ENCODE results near the gene SEC11A. TPM values are rescaled to one million over a fixed set of nuclear protein-coding genes. Genes with fewer than 3 reads are reported as not detected.

The SEC11A gene
- total RNA-seq, 1 donor from 2014 or later, result 115 TPM

DNA sequence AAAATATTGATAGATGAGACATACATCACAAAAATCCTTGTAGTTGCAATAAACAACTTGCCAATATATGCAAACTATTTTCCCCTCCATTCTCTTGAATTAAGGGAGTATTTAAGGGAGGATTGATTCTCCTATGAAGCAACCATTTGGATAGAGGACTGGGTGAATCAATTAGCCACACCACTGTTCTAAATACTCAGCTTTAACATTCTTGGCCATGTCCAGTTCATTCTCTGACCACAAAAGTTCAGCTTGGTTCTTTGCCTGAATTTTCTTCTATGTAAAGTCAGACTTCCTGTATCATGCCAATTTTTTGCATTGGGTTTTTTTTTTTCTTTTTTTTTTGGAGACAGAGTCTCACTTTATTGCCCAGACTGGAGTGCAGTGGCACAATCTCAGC lies 15.8 kb upstream of the SEC11A start:
- Mint-ChIP-seq H3K4me3 (ENCODE audit: low read depth) (no peak overlapping the region), H3K27me3 (ENCODE audit: low read depth) (no peaks in the 10 kb centered on the region), H3K36me3 (ENCODE audit: low read depth) (no peaks in the 10 kb centered on the region), H3K4me1 (ENCODE audit: low read depth) (peaks cover 41% of the 10 kb centered on the region), H3K27ac (no peak overlapping the region), H3K9me3 (no peaks in the 10 kb centered on the region)
- intact Hi-C loops (cut with micrococcal nuclease), result no loop called here
- no peak for DNase-seq (ENCODE audit: low spot score)

DNA sequence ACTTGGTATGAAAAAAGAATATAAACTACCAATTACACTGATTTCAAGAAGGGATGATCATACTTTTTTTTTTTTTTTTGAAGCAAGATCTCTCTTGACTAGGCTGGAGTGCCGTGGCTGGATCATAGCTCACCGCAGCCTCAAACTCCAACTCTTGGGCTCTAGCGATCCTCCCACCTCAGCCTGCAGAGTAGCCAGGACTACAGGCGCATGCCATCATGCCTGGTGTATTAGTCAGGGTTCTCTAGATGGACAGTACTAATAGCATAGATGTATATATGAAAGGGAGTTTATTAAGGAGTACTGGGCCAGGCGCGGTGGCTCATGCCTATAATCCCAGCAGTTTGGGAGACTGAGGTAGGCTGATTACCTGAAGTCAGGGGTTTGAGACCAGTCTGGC lies 11.5 kb upstream of the SEC11A start:
- no peaks in the 10 kb centered on the region for H3K36me3 Mint-ChIP-seq (ENCODE audit: low read depth)
- H3K9me3 Mint-ChIP-seq, result no peaks in the 10 kb centered on the region
- intact Hi-C loops (cut with micrococcal nuclease), result no loop called here
- no peak overlapping the region for H3K27ac Mint-ChIP-seq
- no peaks in the 10 kb centered on the region for H3K27me3 Mint-ChIP-seq (ENCODE audit: low read depth)
- DNase-seq (ENCODE audit: low spot score), result no peak
- H3K4me1 Mint-ChIP-seq (ENCODE audit: low read depth), result peaks cover 30% of the 10 kb centered on the region
- no peak overlapping the region for H3K4me3 Mint-ChIP-seq (ENCODE audit: low read depth)

DNA sequence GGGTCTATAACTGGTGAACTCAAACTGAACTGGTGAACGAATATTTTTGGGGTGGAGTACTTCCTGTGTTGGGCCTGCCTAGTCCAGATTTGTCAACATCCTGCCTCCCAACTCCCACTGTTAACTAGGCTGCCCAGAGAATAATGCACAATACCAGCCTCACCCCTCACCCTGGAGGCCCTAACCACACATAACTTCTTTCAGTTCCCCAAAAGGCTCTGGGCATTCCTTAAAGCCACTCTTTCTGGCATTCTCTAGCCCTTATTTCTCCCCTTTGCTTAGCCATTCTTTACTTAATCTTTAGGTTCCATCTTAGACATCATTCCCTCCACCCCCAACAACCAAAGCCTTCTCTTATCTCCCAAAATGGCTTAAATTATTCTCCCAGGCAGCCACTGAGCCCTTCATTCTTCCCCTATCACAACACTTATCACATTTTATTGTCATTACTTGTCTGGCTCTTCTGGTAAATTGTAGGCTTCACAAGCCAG lies 9.1 kb upstream of the SEC11A start:
- H3K27me3 Mint-ChIP-seq (ENCODE audit: low read depth), result no peaks in the 10 kb centered on the region
- DNase-seq (ENCODE audit: low spot score), result no peak
- H3K4me3 Mint-ChIP-seq (ENCODE audit: low read depth), result no peak overlapping the region
- H3K4me1 Mint-ChIP-seq (ENCODE audit: low read depth), result peaks cover 34% of the 10 kb centered on the region
- intact Hi-C loops (cut with micrococcal nuclease), result no loop called here
- H3K27ac Mint-ChIP-seq, result peak overlapping the region; percentile 80
- no peaks in the 10 kb centered on the region for H3K9me3 Mint-ChIP-seq
- no peaks in the 10 kb centered on the region for H3K36me3 Mint-ChIP-seq (ENCODE audit: low read depth)

DNA sequence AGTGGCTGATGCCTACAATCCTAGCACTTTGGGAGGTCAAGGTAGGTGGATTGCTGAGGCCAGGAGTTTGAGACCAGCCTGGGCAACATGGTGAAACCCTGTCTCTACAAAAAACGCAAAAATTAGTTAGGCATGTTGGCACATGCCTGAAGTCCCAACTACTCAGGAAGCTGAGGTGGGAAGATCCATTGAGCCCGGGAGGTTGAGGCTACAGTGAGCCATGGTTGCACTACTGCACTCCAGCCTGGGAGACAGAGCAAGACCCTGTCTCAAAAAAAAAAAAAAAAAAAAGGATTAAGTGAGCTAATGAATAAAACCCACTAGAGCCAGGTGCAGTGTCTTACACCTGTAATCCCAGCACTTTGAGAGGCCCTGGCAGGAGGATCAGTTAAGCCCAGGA lies 6.7 kb upstream of the SEC11A start:
- Mint-ChIP-seq H3K36me3 (ENCODE audit: low read depth) (no peaks in the 10 kb centered on the region), H3K9me3 (no peaks in the 10 kb centered on the region), H3K27ac (no peak overlapping the region), H3K27me3 (ENCODE audit: low read depth) (no peaks in the 10 kb centered on the region), H3K4me1 (ENCODE audit: low read depth) (peaks cover 25% of the 10 kb centered on the region), H3K4me3 (ENCODE audit: low read depth) (no peak overlapping the region)
- DNase-seq (ENCODE audit: low spot score), result no peak
- intact Hi-C loops (cut with micrococcal nuclease), result no loop called here

DNA sequence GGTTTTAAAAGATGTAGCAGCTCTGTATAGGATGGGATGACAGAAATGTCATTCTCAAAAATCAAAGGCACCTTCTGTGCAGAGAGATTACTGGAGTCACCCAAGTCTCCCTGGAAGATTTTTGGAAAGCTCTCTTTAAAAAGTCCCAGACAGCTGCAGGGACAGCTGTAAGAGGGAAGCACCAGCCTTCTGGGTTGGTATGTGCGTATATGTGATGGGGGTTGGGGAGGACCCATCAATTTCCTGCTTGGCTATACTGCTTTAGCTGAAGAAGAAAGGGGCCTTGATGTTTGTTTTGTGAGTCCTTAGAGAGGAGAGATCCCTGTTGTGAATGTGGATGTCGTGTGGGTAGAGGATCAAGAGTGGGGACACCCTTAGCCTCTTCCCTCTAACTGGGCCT lies 5.4 kb upstream of the SEC11A start:
- intact Hi-C loops (cut with micrococcal nuclease), result no loop called here
- Mint-ChIP-seq H3K9me3 (no peaks in the 10 kb centered on the region), H3K27me3 (ENCODE audit: low read depth) (no peaks in the 10 kb centered on the region), H3K4me3 (ENCODE audit: low read depth) (no peak overlapping the region), H3K4me1 (ENCODE audit: low read depth) (peaks cover 30% of the 10 kb centered on the region), H3K27ac (no peak overlapping the region), H3K36me3 (ENCODE audit: low read depth) (no peaks in the 10 kb centered on the region)
- DNase-seq (ENCODE audit: low spot score), result no peak

DNA sequence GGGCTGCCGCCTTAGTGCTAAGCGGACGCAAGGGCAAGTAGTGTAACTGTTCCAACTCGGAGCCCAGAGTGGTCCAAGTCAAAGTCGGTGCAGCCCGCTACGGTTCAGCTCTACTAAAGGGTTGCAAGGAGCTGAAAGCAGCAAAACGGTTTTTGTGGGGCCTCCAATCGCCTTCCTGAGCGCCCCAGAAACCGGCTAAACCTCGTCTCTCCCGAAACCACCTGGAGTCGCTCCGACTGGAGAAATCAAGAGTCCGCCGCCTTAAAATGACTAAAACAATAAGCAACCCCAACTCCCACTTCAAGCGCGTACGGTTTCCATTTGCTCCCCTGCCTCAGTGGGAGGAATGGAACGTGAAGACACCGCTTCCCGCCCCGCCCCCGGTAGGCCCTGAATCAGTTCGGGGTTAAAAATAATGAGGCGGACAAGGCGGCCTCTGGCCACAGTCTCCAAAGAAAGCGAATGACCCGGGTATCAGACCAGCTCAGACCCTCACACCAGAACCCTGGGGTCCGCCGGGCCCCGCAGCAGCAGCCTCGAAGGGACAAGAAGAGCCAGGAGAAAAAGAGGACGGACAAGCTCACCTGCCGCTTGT lies 401 bp downstream of the SEC11A start:
- H3K27me3 Mint-ChIP-seq (ENCODE audit: low read depth), result no peaks in the 10 kb centered on the region
- H3K4me1 Mint-ChIP-seq (ENCODE audit: low read depth), result peaks cover 29% of the 10 kb centered on the region
- peak; percentile 31 for DNase-seq (ENCODE audit: low spot score)
- H3K4me3 Mint-ChIP-seq (ENCODE audit: low read depth), result peak overlapping the region; percentile 92
- H3K27ac Mint-ChIP-seq, result peak overlapping the region; percentile 89
- intact Hi-C loops (cut with micrococcal nuclease), result loop anchor here (1.0 kb wide), 5 partner anchors 14 to 61 kb away; partner anchors contain the start of gene WDR73
- H3K36me3 Mint-ChIP-seq (ENCODE audit: low read depth), result peaks cover 33% of the 10 kb centered on the region
- H3K9me3 Mint-ChIP-seq, result no peaks in the 10 kb centered on the region

DNA sequence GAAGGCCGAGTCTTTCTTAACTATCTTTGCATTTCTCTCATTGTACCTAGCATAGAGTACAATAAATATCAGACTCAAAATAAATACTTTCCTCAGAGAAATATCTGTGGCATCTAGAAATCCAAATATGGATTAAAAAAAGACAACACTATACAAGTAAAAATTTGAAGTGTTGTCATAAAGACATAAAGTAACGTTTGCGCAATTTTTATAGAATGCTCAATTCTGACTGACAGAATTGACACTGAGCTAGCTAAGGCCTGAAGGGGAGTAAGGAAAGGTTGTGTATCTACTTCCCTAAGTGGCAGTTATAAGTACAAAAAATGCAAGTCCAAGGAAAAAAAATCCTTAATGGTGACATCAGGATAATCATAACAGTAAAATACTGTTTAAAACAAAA lies 1.1 kb downstream of the SEC11A start:
- intact Hi-C loops (cut with micrococcal nuclease), result loop anchor here (1.0 kb wide), 1 partner anchor 61 kb away; the partner anchor contains the start of gene WDR73
- peak overlapping the region; percentile 92 for H3K4me3 Mint-ChIP-seq (ENCODE audit: low read depth)
- peaks cover 29% of the 10 kb centered on the region for H3K4me1 Mint-ChIP-seq (ENCODE audit: low read depth)
- no peaks in the 10 kb centered on the region for H3K27me3 Mint-ChIP-seq (ENCODE audit: low read depth)
- H3K36me3 Mint-ChIP-seq (ENCODE audit: low read depth), result peaks cover 33% of the 10 kb centered on the region
- no peaks in the 10 kb centered on the region for H3K9me3 Mint-ChIP-seq
- peak overlapping the region; percentile 89 for H3K27ac Mint-ChIP-seq
- no peak for DNase-seq (ENCODE audit: low spot score)

DNA sequence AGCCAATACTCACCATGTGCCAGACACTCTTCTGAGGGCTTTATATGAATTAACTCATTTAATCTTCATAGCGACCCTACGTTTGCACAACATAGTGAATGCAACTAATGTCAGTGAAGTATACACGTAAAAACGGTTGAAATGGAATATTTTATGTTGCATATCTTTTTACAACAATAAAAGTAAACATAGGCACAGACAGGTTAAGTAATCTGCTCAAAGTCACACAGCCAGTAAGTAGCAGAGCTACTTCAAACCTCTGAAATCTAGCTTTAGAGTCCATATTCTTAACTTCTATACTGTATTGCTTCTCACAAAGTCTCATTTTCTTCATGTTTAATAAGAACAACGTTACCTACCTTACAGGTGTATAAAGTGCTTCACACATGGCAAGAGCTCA lies 1.6 kb downstream of the SEC11A start:
- Mint-ChIP-seq H3K36me3 (ENCODE audit: low read depth) (peaks cover 33% of the 10 kb centered on the region), H3K27ac (peak overlapping the region; percentile 50), H3K4me3 (ENCODE audit: low read depth) (peak overlapping the region; percentile 92), H3K4me1 (ENCODE audit: low read depth) (peaks cover 29% of the 10 kb centered on the region), H3K9me3 (no peaks in the 10 kb centered on the region), H3K27me3 (ENCODE audit: low read depth) (no peaks in the 10 kb centered on the region)
- intact Hi-C loops (cut with micrococcal nuclease), result no loop called here
- DNase-seq (ENCODE audit: low spot score), result no peak

DNA sequence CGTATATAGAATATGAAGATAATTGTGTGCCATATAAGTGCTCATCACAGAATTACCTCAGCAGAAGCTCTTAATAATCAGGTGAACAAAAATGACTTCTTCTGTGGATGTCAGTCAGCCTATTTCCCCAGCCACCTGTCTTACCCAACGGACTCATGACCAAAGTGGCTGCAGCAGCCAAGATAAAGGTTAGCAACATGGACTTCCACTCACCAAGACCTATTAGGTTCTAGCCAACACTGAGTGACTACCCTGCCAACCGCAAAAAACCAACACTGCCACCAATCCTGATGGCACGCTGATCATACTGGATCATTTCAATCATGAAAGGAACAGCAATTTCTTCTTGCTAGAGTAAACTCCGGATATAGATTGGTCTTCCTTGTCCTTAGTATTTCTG lies 12.1 kb downstream of the SEC11A start:
- Mint-ChIP-seq H3K4me3 (ENCODE audit: low read depth) (no peak overlapping the region), H3K27ac (no peak overlapping the region), H3K4me1 (ENCODE audit: low read depth) (peaks cover 35% of the 10 kb centered on the region), H3K27me3 (ENCODE audit: low read depth) (no peaks in the 10 kb centered on the region), H3K36me3 (ENCODE audit: low read depth) (peaks cover 34% of the 10 kb centered on the region), H3K9me3 (no peaks in the 10 kb centered on the region)
- DNase-seq (ENCODE audit: low spot score), result no peak
- intact Hi-C loops (cut with micrococcal nuclease), result no loop called here

DNA sequence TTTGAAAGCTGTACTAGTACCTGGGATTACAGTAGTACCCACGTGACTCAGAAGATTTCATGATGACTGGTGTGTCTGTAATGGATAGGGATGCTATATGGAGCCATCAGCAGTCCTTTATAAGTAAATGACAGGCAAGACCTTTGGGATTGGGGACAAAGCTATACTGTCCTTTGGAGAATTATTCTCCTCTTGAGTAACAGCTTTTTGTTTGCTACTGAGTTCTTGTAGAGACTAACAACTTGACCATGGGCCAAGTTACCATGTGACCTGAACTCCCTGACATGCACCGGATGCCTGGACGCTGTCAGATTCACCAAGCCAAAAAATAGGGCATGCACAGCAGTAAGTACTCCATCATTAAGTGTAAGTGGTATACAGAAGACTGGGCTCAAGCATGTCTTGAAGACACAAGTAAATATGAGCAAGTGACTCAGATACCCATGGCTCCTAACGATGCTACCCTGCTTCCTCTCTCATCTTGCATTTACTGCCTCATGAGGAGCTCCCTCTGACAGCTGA lies 12.9 kb downstream of the SEC11A start:
- H3K4me3 Mint-ChIP-seq (ENCODE audit: low read depth), result no peak overlapping the region
- peaks cover 34% of the 10 kb centered on the region for H3K4me1 Mint-ChIP-seq (ENCODE audit: low read depth)
- DNase-seq (ENCODE audit: low spot score), result no peak
- peak overlapping the region; percentile 19 for H3K27ac Mint-ChIP-seq
- intact Hi-C loops (cut with micrococcal nuclease), result no loop called here
- no peaks in the 10 kb centered on the region for H3K27me3 Mint-ChIP-seq (ENCODE audit: low read depth)
- no peaks in the 10 kb centered on the region for H3K9me3 Mint-ChIP-seq
- H3K36me3 Mint-ChIP-seq (ENCODE audit: low read depth), result peaks cover 28% of the 10 kb centered on the region

DNA sequence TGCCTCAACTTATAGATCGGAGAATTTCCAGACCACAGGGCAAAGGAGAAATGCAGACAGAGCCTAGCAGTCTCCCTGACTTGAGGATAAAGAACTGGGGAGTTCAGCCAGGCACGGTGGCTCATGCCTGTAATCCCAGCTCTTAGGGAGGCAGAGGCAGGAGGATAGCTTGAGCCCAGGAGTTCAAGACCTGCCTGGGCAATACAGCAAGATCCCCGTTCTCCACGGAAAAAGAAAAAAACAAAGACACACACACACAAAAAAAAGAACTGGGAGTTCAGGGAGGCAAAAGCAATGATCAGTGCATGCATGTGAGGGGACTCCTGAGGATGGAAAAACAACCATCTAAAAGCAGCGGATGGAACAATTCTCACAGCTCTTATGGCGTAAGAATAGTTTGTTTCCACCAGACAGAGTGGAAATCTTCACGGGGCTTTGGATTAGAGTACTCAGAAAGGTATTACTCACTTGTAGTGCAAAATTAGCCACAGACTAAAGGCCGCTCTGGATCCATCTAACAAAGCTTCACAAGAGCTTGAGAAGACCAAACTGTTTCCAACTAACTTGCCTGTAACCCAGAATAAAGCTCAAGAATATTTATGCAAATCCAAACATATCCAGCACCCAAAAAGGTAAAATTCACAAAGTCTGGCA lies 16.3 kb downstream of the SEC11A start:
- Mint-ChIP-seq H3K9me3 (no peaks in the 10 kb centered on the region), H3K27me3 (ENCODE audit: low read depth) (no peaks in the 10 kb centered on the region), H3K4me3 (ENCODE audit: low read depth) (no peak overlapping the region), H3K36me3 (ENCODE audit: low read depth) (peaks cover 14% of the 10 kb centered on the region), H3K27ac (peak overlapping the region; percentile 4), H3K4me1 (ENCODE audit: low read depth) (peaks cover 38% of the 10 kb centered on the region)
- intact Hi-C loops (cut with micrococcal nuclease), result no loop called here
- DNase-seq (ENCODE audit: low spot score), result no peak

DNA sequence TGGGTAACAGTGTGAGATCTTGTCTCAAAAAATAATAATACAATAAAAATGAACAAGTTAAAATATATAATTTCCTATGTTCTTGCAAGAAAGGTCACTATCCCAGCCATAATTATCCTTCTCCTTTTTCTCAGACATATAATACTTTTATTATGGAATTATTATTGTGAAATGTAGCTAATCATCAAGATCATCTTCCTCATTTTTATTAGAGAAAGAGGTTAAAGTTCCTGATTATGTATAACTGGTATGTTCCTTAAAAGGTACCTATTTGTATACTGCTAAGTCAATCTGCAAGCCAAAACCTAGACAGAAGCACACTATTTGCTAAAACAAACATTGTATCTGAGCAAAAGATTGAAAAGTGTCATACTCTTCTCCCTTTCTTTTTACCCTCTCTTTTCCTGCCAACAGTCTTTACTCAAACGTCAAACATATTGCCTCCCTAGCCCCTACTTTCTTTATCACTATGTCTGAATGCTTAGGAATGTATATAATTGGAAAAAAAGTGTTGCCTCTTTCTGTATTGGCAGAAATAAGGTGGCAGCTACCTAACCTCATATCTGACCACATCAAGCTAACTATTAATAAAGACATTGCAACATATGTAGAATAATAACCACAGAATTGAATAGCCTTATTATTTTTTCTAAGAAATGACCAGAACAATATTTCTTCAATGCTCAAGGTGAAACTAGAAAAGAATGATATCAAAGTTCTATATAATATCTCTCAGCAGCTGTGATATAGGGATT lies 18.5 kb downstream of the SEC11A start:
- Mint-ChIP-seq H3K4me3 (ENCODE audit: low read depth) (no peak overlapping the region), H3K36me3 (ENCODE audit: low read depth) (peaks cover 7% of the 10 kb centered on the region), H3K27ac (no peak overlapping the region), H3K27me3 (ENCODE audit: low read depth) (no peaks in the 10 kb centered on the region), H3K4me1 (ENCODE audit: low read depth) (peaks cover 27% of the 10 kb centered on the region), H3K9me3 (no peaks in the 10 kb centered on the region)
- DNase-seq (ENCODE audit: low spot score), result no peak
- intact Hi-C loops (cut with micrococcal nuclease), result no loop called here

DNA sequence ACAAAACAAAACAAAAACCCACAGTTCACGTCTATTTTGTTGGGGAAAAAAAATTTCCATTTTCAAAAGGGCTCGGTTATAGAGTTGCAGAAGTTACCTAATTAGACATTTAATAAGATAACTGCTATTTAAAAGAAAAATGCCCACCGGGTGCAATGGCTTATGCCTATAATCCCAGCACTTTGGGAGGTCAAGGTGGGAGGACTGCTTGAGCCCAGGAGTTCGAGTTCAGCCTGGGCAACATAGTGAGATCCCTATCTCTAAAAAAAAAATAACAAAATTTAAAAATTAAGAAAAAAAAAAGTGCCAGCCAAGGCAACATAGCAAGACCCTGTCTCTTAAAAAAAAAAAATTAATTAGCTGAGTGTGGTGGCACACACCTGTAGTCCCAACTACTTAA lies 19.2 kb downstream of the SEC11A start:
- Mint-ChIP-seq H3K9me3 (no peaks in the 10 kb centered on the region), H3K36me3 (ENCODE audit: low read depth) (peaks cover 12% of the 10 kb centered on the region), H3K27me3 (ENCODE audit: low read depth) (no peaks in the 10 kb centered on the region), H3K27ac (no peak overlapping the region), H3K4me3 (ENCODE audit: low read depth) (no peak overlapping the region), H3K4me1 (ENCODE audit: low read depth) (peaks cover 30% of the 10 kb centered on the region)
- intact Hi-C loops (cut with micrococcal nuclease), result no loop called here
- DNase-seq (ENCODE audit: low spot score), result no peak
